NCI-H2029 treated with DMSO at 0.1 percent for 48 hours (cell line): Measurements from ENCODE around the gene DUSP18.
"Not testable (repeated sequence)": the region's sequence is repeated elsewhere in the genome, so short reads cannot be mapped to it uniquely, and the experiment has no call there.

Experiments used
- DNase-seq: peaks from one replicate; lab custom pipeline; 2025; lab: John Stamatoyannopoulos, UW

Gene DUSP18

DNA sequence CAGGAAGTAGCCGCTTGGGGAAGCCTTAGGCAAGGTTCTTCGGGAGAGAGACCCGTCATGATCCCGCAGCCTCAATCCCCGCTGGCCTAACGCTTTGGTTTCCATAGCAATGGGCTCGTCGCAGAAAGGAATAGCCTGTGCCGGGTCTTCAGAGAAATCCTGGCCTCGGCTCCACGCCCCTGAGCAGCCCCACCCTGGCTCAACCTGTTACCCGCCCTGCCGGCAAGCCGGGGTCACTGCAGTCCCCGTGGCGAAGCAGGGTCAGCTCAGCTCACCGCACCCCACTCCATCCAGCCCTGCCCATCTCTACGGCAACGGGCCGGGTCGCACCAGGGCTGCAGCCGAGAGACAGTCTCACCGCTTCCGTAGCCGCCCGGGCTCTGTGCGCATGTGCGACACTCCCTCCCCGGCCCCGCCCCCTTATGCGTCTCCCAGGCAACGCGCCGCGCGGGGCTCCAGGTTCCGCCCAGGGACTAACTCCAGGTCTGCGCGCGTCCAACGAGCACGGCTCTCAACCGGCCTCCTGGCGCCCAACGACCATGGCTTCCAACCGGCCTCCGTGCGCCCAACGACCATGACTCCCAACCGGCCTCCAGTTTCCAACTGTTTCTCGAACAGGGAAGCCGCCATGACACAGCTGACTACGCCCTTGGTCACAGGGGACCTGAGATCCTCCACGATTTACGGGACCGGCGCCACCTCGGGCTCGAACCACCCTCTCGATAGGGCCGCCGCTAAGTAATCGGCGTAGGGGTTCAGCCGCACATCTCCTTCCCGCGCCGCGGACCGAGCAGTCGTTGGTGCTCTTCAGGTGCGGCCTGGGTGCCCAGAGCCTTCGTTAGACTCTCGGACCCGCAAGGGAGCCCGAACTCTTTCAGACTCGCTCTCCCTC lies at the start of gene DUSP18:
Gene DUSP18 (minus strand): TSS at position 382 of the 892 bp plus-strand sequence. CDS start 3,872 bp downstream, outside the sequence.
- peak; percentile 27 for DNase-seq

GRCh38 chr22:30714062-30714461 lies 46.4 kb upstream of the DUSP18 start:
- DNase-seq, result no peak

DNA sequence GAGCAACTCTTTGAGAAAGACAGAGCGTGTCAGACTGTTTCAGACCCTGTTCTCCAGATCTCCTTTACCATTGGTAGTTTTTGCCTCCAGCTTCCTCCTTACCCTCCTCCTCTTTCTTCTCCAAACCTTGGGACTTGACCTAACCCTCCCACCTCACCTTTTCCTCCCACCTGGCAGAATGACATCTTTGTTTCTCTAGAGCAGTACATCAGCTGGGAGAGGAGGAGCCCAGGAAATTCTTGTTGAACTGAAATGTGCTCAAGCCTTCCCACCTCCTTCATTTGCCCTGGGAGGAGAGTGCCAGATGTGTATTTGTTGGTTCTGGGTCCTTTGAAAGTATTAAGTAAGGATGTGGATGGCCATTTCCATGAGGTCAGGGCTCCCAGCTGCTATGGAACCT lies 44.4 kb upstream of the DUSP18 start:
- no peak for DNase-seq

DNA sequence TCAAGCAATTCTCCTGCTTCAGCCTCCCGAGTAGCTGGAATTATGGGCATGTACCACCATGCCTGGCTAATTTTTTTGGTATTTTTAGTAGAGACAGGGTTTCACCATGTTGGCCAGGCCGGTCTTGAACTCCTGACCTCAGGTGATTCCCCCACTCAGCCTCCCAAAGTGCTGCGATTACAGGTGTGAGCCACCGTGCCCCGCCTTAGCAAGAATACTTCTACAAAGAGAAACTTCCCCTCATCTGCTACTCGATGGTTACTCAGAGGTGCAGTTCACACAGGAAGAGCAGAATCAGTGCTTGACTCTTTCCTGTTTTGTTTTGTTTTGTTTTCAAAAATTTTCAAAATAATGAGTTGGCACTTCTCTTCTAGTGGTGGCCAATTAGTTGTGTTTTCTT lies 42.3 kb upstream of the DUSP18 start:
- not testable (repeated sequence) for DNase-seq

DNA sequence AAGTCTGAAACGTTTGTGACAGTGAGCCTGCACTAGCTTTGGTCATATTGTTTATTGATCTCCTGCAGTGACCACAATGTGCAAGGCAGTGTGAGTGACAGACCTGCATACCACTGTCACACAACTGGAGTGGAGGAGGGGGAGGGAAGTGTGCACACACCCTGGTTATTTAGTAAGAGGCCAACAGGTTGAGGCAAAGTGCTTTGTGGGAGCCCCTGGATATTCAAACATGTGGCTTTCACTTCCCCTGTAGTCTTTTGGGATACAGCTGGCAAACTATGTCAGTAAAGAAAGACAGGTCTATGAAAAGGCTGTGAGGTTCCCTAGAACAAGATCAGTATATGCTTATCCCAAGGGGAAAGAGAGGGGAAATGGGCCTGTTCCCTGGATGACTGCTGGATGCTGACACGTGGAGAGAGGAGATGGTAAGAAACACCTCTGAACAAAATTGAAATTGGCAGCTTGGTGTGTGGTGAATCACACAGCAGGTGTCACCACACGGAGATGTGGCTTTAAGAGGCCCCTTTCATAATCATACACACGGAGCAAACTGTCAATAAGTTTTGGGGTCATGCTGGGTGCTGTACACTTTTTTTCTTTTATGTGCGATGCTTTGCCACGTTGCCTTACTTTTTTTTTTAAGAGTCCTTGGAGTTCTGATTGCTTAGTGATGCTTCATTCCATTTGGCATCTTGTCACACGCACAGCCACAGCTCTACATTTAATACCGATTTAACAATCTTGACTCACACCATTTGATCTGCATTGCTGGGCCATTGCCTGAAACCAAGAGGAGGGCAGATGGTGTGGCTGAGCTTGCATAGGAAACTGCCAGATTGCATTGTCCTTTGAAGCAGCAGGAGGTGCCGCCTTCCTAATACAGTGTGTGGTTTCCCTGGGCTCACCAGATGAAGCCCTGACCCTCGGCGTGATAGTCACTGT lies 38.3 kb upstream of the DUSP18 start:
- no peak for DNase-seq

DNA sequence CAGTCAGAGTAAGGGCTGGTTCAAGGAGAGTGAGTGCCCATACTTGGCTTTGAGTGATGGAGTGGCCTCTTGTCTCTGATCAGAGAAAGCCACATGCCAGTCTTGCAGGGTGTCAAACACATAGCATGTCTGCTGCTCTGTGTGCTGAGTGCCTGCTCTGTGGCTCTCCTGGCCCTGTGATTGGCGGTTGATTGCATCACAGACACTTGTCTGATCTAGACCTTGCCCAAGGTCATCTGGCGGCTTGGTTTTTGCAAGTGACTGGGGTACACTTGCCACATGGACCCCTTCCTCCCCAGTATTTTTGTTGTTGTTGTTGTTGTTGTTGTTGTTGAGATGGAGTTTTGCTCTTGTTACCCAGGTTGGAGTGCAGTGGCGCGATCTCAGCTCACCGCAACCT lies 37.3 kb upstream of the DUSP18 start:
- no peak for DNase-seq

DNA sequence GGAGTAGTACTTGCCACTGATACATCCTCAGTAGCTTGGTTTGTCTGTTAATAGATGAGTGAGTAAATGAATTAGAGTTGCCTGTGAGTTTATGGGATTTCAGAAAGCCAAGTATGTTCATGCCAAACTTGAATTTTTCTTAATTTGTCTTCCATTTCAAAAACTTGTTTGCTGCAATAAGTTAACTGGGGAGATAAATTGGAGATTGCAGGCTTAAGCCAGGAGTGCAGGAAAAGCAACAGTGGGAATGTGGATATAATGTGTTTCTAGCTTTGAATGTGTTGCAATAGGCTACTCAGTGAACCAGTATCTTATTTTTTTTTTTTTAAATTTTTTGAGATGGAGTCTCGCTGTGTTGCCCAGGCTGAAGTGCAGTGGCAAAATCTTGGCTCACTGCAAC lies 35.2 kb upstream of the DUSP18 start:
- no peak for DNase-seq

GRCh38 chr22:30701872-30702271 lies 34.2 kb upstream of the DUSP18 start:
- no peak for DNase-seq

- no peak for DNase-seq
Measured at GRCh38 chr22:30697975-30698374, 30.3 kb upstream of the DUSP18 start.

DNA sequence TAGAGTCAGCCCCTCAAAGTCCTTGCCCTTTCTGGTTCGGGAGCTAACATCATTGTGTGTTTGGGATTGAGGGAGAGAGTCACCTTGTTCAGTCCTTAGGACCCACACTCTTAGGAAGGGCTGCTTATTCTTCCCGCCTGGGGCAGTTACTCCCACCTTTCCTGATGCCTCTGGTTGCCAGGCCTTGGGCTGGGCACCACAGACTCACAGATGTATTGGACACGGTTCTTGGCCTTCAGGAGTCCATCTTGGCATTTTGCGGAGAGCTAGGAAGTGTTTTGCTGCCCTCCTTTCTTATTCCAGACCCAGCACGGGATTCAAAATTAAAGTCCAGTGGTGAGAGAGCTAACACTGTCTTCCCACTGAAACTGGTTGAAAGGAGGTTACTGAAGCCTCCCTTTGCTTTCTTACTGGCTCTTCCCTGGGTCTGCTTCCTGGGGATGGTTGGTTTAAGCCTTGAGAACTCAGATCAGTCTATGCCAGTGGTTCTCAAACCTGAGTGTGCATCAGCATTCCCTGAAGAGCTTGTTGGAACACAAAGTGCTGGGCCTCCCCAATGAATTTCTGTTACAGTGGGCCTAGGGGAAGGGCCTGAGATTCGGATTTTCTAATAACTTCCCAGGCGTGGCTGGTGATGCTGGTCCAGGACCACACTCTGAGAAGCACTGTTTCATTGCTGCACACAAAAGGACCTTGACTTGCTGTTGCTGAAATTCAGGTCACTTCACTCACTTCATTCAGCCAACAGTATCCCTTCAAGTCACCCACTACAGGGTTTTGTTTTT lies 28.4 kb upstream of the DUSP18 start:
- no peak for DNase-seq

DNA sequence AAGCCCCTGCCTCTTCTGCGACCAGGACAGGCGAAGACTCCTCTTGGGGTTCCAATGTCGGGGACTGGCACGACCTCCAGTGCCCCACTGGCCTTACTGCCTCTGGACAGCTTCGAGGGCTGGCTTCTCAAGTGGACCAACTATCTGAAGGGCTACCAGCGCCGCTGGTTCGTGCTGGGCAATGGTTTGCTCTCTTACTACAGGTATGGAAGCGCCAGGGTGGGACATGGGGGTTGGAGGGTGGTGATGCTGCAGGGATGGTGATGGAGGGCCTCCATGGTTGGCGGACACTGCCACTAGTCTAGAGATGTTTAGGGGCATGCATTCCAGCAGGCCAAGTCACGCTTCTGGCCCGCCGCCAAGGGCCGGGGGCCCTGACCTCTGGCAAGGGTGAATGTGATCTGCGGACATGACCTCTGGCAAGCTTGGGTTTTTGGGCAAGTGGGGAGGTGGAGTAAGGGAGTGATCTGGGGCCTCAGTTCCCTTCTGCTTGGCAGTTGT lies 27.7 kb upstream of the DUSP18 start:
- no peak for DNase-seq

DNA sequence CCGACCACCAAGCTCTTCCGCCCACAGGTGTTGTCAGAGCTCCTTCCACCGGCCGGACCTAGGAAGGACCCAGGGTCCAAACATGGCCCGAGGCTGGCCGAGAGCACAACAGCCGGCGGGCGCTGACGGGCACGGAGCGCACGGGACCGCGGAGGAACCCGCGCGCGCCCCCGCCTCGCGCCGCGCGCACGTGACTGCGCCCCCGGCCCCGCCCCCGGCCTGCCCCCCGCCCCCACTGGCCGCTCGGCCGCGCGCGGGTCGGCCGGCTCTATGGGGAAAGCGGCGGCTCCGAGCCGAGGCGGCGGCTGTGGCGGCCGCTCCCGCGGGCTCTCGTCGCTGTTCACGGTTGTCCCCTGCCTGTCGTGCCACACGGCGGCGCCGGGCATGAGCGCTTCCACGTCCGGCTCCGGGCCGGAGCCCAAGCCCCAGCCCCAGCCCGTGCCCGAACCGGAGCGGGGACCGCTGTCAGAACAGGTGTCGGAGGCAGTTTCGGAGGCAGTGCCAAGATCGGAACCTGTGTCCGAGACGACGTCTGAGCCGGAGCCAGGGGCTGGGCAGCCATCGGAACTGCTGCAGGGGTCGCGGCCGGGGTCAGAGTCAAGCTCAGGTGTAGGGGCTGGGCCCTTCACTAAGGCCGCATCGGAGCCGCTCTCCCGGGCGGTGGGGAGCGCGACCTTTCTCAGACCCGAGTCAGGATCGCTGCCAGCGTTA lies 27.1 kb upstream of the DUSP18 start, which contains the start of gene OSBP2:
Gene OSBP2 (plus strand): TSS at position 235 of the 711 bp plus-strand sequence. CDS start 36 bp downstream, at position 271.
- DNase-seq, result no peak

- DNase-seq, result no peak
Measured at GRCh38 chr22:30694171-30694639, 26.5 kb upstream of the DUSP18 start.

- DNase-seq, result no peak
Measured at GRCh38 chr22:30691204-30691603, 23.5 kb upstream of the DUSP18 start.

DNA sequence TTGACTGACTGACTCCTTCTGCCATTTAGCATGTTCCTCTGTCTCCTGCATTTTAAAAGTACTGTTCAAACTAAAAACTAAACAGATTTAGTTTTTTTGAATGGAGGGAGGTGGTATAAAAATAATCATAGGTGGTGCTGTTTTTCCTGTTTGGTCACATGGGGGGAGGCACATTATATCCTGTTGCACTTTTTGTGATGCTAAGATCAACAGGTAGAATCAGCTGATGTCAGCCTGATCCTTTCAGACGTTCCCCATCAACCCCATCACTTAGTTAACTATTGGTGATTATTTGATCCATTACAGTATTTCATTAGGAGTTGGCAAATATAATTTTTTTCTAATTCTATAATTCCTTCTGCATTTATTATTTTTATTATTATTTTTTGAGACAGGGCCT lies 21.9 kb upstream of the DUSP18 start:
- no peak for DNase-seq

- DNase-seq, result no peak
Measured at GRCh38 chr22:30687358-30687757, 19.7 kb upstream of the DUSP18 start.

DNA sequence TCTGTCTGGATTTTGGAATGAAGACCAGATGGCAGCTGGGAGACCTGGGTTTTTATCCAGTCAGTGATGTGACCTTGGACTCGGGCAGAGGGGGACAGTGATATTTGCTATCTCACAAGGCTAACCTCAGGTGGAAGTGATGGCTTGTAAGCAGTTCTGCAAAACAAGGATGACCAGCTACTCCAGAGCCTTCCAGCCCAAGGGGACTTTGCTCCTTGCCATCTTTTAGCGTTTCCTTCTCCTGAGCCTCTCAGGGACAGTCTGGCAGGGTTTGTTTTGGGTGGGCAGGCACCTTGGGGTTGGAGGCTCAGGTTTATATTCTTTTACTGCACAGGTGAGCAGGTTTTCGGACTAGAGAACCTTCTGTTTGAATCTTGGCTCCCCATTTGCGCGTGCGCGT lies 17.5 kb upstream of the DUSP18 start:
- DNase-seq, result no peak

DNA sequence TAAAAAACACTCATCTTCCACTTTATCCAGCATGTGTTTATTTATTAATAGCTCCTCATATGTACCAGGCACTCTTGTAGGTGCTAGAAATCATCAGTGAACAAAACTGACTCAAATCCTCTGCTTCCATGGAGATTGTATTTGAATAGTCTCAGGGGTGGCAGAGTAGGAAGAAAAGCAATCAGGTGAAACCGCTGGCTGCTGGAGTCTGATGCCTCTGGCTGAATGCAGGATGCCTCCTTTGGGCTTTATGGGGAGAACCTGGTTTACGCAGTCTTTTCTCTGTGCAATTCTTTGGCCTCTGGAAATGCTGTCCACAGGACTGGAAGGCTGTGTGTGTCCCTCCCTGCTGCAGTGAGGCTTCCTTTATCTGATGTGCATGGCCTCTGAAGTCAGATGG lies 14.2 kb upstream of the DUSP18 start:
- DNase-seq, result no peak

GRCh38 chr22:30680991-30681770 lies 13.5 kb upstream of the DUSP18 start:
- DNase-seq, result no peak
